Keratinocyte (primary cell): Measurements from ENCODE around the gene COL13A1. TPM values are rescaled to one million over a fixed set of nuclear protein-coding genes. Genes with fewer than 3 reads are reported as not detected.

ENCODE experiments used
- DNase-seq: peaks from one replicate; pipeline ENCODE4 v3.0.0-alpha.2; 2011; ENCODE audit warnings: low read depth, missing footprints, low spot score
- FAIRE-seq: peaks from 2 replicates; lab custom pipeline; 2011; peaks lifted over from hg19 to GRCh38; lab: Jason Lieb, UNC
- H2AFZ ChIP-seq: 2 replicates; pipeline ENCODE4 v1.6.0; 2012; ENCODE audit warnings: low read length, control low read depth, inconsistent platforms; ENCODE audit not compliant: control insufficient read depth
- H3K27ac ChIP-seq: 2 replicates; pipeline ENCODE4 v1.5.1; 2011; ENCODE audit warnings: low read length; ENCODE audit not compliant: control insufficient read depth, insufficient read depth
- H3K27me3 ChIP-seq: 3 replicates; pipeline ENCODE4 v1.6.0; 2011; ENCODE audit warnings: low read length; ENCODE audit not compliant: control insufficient read depth, insufficient read depth; ENCODE audit errors: extremely low read depth
- H3K36me3 ChIP-seq, 2 experiments: 2 replicates in 1 of 2; 3 replicates in 1 of 2; pipeline ENCODE4 v1.5.1; 2011; ENCODE audit warnings: low read length in 2 of 2, mild to moderate bottlenecking in 1 of 2; ENCODE audit not compliant: control insufficient read depth in 2 of 2, insufficient read depth in 2 of 2; ENCODE audit errors: extremely low read depth in 1 of 2
- H3K4me1 ChIP-seq: 3 replicates; pipeline ENCODE4 v1.5.1; 2011; ENCODE audit warnings: low read length; ENCODE audit not compliant: control insufficient read depth, insufficient read depth; ENCODE audit errors: extremely low read depth
- H3K4me2 ChIP-seq: 3 replicates; pipeline ENCODE4 v1.6.0; 2011; ENCODE audit warnings: low read depth, low read length; ENCODE audit not compliant: control insufficient read depth, insufficient read depth; ENCODE audit errors: extremely low read depth
- H3K4me3 ChIP-seq, 3 experiments: fragments of 200-600 bp in 1 of 3; sonication (generic) in 1 of 3; 2 replicates in 2 of 3; 3 replicates in 1 of 3; pipeline ENCODE4 v1.5.1; 2011 to 2016; ENCODE audit warnings: low read length in 3 of 3, mild to moderate bottlenecking in 3 of 3, control low read depth in 2 of 3, inconsistent platforms in 1 of 3, low read depth in 1 of 3, mixed read lengths in 1 of 3, mixed run types in 1 of 3, moderate library complexity in 1 of 3; ENCODE audit not compliant: control insufficient read depth in 2 of 3, insufficient read depth in 2 of 3; ENCODE audit errors: extremely low read depth in 1 of 3
- H3K79me2 ChIP-seq: 2 replicates; pipeline ENCODE4 v1.6.0; 2012; ENCODE audit warnings: low read length; ENCODE audit not compliant: control insufficient read depth, insufficient read depth
- H3K9ac ChIP-seq: 3 replicates; pipeline ENCODE4 v1.6.0; 2011; ENCODE audit warnings: low read length; ENCODE audit not compliant: control insufficient read depth, insufficient read depth; ENCODE audit errors: extremely low read depth
- H3K9me1 ChIP-seq: 3 replicates; pipeline ENCODE4 v1.6.0; 2011; ENCODE audit warnings: low read length; ENCODE audit not compliant: control insufficient read depth, insufficient read depth; ENCODE audit errors: extremely low read depth
- H3K9me3 ChIP-seq: 2 replicates; pipeline ENCODE4 v1.5.1; 2012; ENCODE audit warnings: low read depth, low read length; ENCODE audit not compliant: control insufficient read depth
- H4K20me1 ChIP-seq: 3 replicates; pipeline ENCODE4 v1.6.0; 2011; ENCODE audit warnings: low read length; ENCODE audit not compliant: control insufficient read depth, insufficient read depth; ENCODE audit errors: extremely low read depth
- CTCF ChIP-seq, 3 experiments: IDR thresholded peaks in 1 of 3; conservative IDR thresholded peaks in 1 of 3; optimal IDR thresholded peaks in 1 of 3; 2 replicates in 2 of 3; 3 replicates in 1 of 3; pipeline versions ENCODE3 to v1.5.1; 2011; ENCODE audit warnings: low read length in 3 of 3, mild to moderate bottlenecking in 3 of 3, moderate library complexity in 2 of 3, control low read depth in 1 of 3, inconsistent platforms in 1 of 3; ENCODE audit not compliant: insufficient read depth in 2 of 3; ENCODE audit errors: extremely low read depth in 1 of 3
- EZH2 ChIP-seq: IDR thresholded peaks from one replicate; pipeline ENCODE4 v1.6.1; 2012; ENCODE audit warnings: inconsistent platforms, mild to moderate bottlenecking, low read length, moderate library complexity
- dilution Hi-C: fragments of 300-500 bp; cut with MboI; formaldehyde crosslinking; loops from one replicate; pipeline ENCODE4 v1.7.0; 2020; ENCODE audit warnings: low sequenced_read_pairs; ENCODE audit not compliant: extremely low pct_ligation_motif_present
- polyA plus RNA-seq, 5 experiments: library from polyadenylated mRNA; depleted of rRNA in 3 of 5; stranded (reverse) in 3 of 5; stranded (forward) in 1 of 5; unstranded in 1 of 5; fragments of >200 nt; gene quantifications; 1 replicate in 1 of 5; 2 replicates in 3 of 5; 3 replicates in 1 of 5; pipeline versions ENCODE4 v1.2.1 to v1.2.3, GENCODE V29; 2011 to 2012; ENCODE audit warnings: missing spikeins in 2 of 5, low read depth in 1 of 5, low replicate concordance in 1 of 5

COL13A1 gene
- polyA plus RNA-seq, 1 donor (not counting 4 experiments of a cell fraction or from before 2014, with no cell fraction given): 1.5 TPM

DNA sequence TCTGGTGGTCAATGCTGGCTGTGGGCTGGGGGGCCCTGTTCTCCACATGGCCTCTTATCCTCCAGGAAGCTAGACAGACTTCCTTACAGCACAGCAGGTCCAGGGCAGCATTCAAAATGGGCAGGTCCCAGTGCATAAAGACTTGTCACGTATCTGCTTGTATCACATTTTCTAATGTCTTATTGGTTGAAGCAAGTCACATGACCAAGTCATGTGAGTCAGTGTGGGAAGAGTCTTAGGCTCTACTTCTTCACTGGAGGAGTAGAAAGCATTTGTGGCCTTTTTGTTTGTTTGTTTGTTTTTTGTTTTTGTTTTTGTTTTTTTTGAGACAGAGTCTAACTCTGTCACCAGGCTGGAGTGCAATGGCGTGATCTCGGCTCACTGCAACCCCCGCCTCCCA, 104.7 kb downstream of the COL13A1 start:
- FAIRE-seq (no peak), DNase-seq (no peak)
- Histone ChIP-seq H3K9me3 (no peaks in the 10 kb centered on the region), H3K36me3 (no peaks in the 10 kb centered on the region), H3K27ac (no peak overlapping the region), H3K9me1 (no peaks in the 10 kb centered on the region), H3K4me1 (no peaks in the 10 kb centered on the region), H2AFZ (no peak overlapping the region), H3K4me3 (no peak overlapping the region), H3K9ac (no peak overlapping the region), H3K4me2 (no peak overlapping the region), H4K20me1 (no peaks in the 10 kb centered on the region), H3K27me3 (peaks cover 1% of the 10 kb centered on the region), H3K79me2 (no peaks in the 10 kb centered on the region)
- TF ChIP-seq CTCF (optimal IDR thresholded peaks at IDR 0.05 in 1 of 3, IDR thresholded peaks at IDR 0.05 in 1 of 3, conservative IDR thresholded peaks at IDR 0.05 in 1 of 3; ENCODE audit: extremely low read depth in 1 of 3, insufficient read depth in 2 of 3, low read length in 3 of 3): no peak
- TF ChIP-seq EZH2: no peak
- dilution Hi-C loops: no loop called here

DNA sequence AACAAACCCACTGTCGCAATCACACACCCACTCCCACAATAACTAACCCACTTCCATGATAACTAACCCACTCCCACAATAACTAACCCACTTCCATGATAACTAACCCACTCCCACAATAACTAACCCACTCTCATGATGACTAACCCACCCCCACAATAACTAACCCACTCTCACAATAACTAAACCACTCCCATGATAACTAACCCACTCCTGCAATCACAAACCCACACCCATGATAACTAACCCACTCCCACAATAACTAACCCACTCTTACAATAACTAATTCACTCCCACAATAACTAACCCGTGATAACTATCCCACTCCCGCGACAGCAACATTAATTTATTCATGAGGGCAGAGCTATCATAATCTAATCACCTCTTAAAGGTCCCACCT, 105.8 kb downstream of the COL13A1 start:
- no peaks in the 10 kb centered on the region for H3K9me1 ChIP-seq
- H3K79me2 ChIP-seq: no peaks in the 10 kb centered on the region
- H3K9me3 ChIP-seq: no peaks in the 10 kb centered on the region
- no peaks in the 10 kb centered on the region for H4K20me1 ChIP-seq
- TF ChIP-seq EZH2 (no peak), CTCF (optimal IDR thresholded peaks at IDR 0.05 in 1 of 3, IDR thresholded peaks at IDR 0.05 in 1 of 3, conservative IDR thresholded peaks at IDR 0.05 in 1 of 3; ENCODE audit: extremely low read depth in 1 of 3, insufficient read depth in 2 of 3, low read length in 3 of 3) (no peak)
- FAIRE-seq (no peak), DNase-seq (no peak)
- no peaks in the 10 kb centered on the region for H3K36me3 ChIP-seq
- no peak overlapping the region for H3K4me3 ChIP-seq
- H2AFZ ChIP-seq: no peak overlapping the region
- dilution Hi-C loops: no loop called here
- no peak overlapping the region for H3K9ac ChIP-seq
- H3K4me2 ChIP-seq: no peak overlapping the region
- peaks cover 8% of the 10 kb centered on the region for H3K27me3 ChIP-seq
- no peaks in the 10 kb centered on the region for H3K4me1 ChIP-seq
- no peak overlapping the region for H3K27ac ChIP-seq
